GM18519 (cell line): ENCODE measurements around the gene TMPRSS6.
"Not testable (repeated sequence)": the region's sequence is repeated elsewhere in the genome, so short reads cannot be mapped to it uniquely, and the experiment has no call there.

Experiments used
- ATAC-seq: cut with Tn5 transposase; IDR thresholded peaks from one replicate; pipeline ENCODE4 v1.9.1; 2021; ENCODE audit warnings: mild to moderate bottlenecking, moderate library complexity; ENCODE audit not compliant: unreplicated experiment, low FRiP score

Gene TMPRSS6

GRCh38 chr22:37090920-37091695 lies 18.4 kb downstream of the TMPRSS6 start:
- ATAC-seq = no peak

- no peak for ATAC-seq
Measured at GRCh38 chr22:37089434-37089833, 20.1 kb downstream of the TMPRSS6 start.

- no peak for ATAC-seq
Measured at GRCh38 chr22:37088750-37089408, 20.6 kb downstream of the TMPRSS6 start.

GRCh38 chr22:37088108-37088605 lies 21.4 kb downstream of the TMPRSS6 start:
- no peak for ATAC-seq

- ATAC-seq = no peak
Measured at GRCh38 chr22:37086184-37086583, 23.3 kb downstream of the TMPRSS6 start.

- ATAC-seq = no peak
Measured at GRCh38 chr22:37084385-37084784, 25.1 kb downstream of the TMPRSS6 start.

GRCh38 chr22:37083914-37084313 lies 25.6 kb downstream of the TMPRSS6 start:
- ATAC-seq = no peak

- ATAC-seq = no peak
Measured at GRCh38 chr22:37082251-37082873, 27.2 kb downstream of the TMPRSS6 start.

- ATAC-seq = no peak
Measured at GRCh38 chr22:37080838-37081237, 28.7 kb downstream of the TMPRSS6 start.

GRCh38 chr22:37080438-37080837 lies 29.1 kb downstream of the TMPRSS6 start:
- no peak for ATAC-seq

- no peak for ATAC-seq
Measured at GRCh38 chr22:37079668-37080171, 29.8 kb downstream of the TMPRSS6 start.

GRCh38 chr22:37079158-37079557 lies 30.4 kb downstream of the TMPRSS6 start:
- no peak for ATAC-seq

- ATAC-seq = no peak
Measured at GRCh38 chr22:37077802-37078448, 31.6 kb downstream of the TMPRSS6 start.

GRCh38 chr22:37075822-37076433 lies 33.6 kb downstream of the TMPRSS6 start:
- no peak for ATAC-seq

GRCh38 chr22:37075046-37075445 lies 34.5 kb downstream of the TMPRSS6 start:
- ATAC-seq = no peak

- ATAC-seq = no peak
Measured at GRCh38 chr22:37074537-37074936, 35.0 kb downstream of the TMPRSS6 start.

- no peak for ATAC-seq
Measured at GRCh38 chr22:37072673-37073072, 36.8 kb downstream of the TMPRSS6 start.

GRCh38 chr22:37071850-37072592 lies 37.5 kb downstream of the TMPRSS6 start:
- ATAC-seq = not testable (repeated sequence)

GRCh38 chr22:37070744-37071143 lies 38.8 kb downstream of the TMPRSS6 start:
- no peak for ATAC-seq

GRCh38 chr22:37070334-37070733 lies 39.2 kb downstream of the TMPRSS6 start:
- ATAC-seq = no peak
